Stimulated activated effector memory CD8-positive, alpha-beta T cell treated with anti-CD3 and anti-CD28 coated beads, Interleukin-12 subunit alpha, Interleukin-12 subunit beta, amount 100 ng/mL, for 72 hours (primary cell): ENCODE data around the gene SPARCL1.

Experiments
- ATAC-seq: fragments of 150-1000 bp; cut with Tn5 transposase; 2 replicates; pipeline ENCODE4 v1.10.0; 2021
- DNase-seq, 2 donors: peaks; one replicate each; pipeline ENCODE4 v3.0.0; 2021 to 2022; ENCODE audit warnings: low spot score in 2 of 2
- H3K27ac Mint-ChIP-seq: one replicate; pipeline ENCODE4 v1.8.0; 2022; ENCODE audit warnings: mild to moderate bottlenecking, mixed read lengths
- H3K36me3 Mint-ChIP-seq: one replicate; pipeline ENCODE4 v1.8.0; 2022; ENCODE audit warnings: mild to moderate bottlenecking, mixed read lengths
- H3K4me1 Mint-ChIP-seq: one replicate; pipeline ENCODE4 v1.8.0; 2022; ENCODE audit warnings: mixed read lengths
- H3K4me3 Mint-ChIP-seq: one replicate; pipeline ENCODE4 v1.8.0; 2022; ENCODE audit warnings: mild to moderate bottlenecking, mixed read lengths
- H3K9me3 Mint-ChIP-seq: one replicate; pipeline ENCODE4 v1.8.0; 2022; ENCODE audit warnings: mixed read lengths

The SPARCL1 gene

GRCh38 chr4:87547016-87547708 is 18.0 kb upstream of the SPARCL1 start:
- H3K9me3 Mint-ChIP-seq = no peaks in the 10 kb centered on the region
- H3K27ac Mint-ChIP-seq = no peak overlapping the region
- H3K4me1 Mint-ChIP-seq = no peaks in the 10 kb centered on the region
- no peaks in the 10 kb centered on the region for H3K36me3 Mint-ChIP-seq
- no peak for DNase-seq
- no peak for ATAC-seq
- no peak overlapping the region for H3K4me3 Mint-ChIP-seq

DNA sequence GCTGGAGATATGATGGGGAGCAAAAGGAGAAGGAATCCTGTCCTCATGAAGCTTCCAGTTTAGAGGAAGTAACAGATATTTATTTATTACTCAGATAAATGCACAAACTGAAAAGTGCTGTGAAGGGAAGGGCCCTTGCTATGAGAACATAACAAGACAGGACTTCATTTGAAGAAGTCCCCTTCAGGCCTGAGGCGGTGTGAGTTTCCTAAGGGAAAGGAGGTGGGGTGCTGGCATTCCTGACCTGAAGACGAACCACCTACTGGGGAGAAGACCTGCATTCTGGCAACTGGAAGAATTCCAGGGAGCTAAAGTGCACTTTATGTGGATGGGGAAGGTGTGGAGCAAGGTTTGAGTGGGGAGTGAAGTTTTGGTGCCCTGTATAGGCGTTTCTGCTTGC is 15.9 kb upstream of the SPARCL1 start:
- Mint-ChIP-seq H3K27ac (no peak overlapping the region), H3K9me3 (no peaks in the 10 kb centered on the region), H3K4me1 (no peaks in the 10 kb centered on the region), H3K36me3 (no peaks in the 10 kb centered on the region), H3K4me3 (no peak overlapping the region)
- DNase-seq = no peak
- ATAC-seq = no peak

DNA sequence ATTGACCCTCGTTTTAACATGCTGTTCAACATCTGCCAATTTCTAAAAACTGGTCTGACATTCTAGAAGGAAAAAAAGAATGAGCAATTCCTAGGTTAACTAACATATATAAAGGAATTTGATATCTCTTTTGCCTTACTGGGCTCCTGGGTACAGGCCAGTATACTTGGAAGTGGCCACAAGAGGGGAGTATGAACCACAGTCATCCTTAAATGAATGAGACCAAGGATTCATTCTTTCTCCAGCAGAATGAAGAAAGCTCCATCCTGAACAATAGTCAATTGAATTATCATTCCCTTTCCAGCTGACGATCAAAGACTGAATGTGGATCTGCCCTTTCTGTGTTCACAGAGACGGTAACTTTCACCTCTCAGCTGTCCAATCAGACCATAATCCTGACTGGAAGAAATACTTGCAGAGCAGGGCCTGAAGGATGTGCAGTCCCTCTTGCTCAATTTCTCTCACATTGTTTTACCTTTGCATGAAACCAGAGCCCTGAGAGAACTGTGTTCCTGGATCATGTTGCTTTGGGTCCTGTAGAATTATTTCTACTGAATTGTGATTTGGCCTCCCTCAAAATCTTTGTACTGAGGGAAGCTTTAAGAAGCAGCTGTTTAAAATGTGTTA is 14.8 kb upstream of the SPARCL1 start:
- H3K36me3 Mint-ChIP-seq = no peaks in the 10 kb centered on the region
- no peak for DNase-seq
- no peak overlapping the region for H3K27ac Mint-ChIP-seq
- H3K4me1 Mint-ChIP-seq = no peaks in the 10 kb centered on the region
- no peak overlapping the region for H3K4me3 Mint-ChIP-seq
- no peak for ATAC-seq
- H3K9me3 Mint-ChIP-seq = no peaks in the 10 kb centered on the region

DNA sequence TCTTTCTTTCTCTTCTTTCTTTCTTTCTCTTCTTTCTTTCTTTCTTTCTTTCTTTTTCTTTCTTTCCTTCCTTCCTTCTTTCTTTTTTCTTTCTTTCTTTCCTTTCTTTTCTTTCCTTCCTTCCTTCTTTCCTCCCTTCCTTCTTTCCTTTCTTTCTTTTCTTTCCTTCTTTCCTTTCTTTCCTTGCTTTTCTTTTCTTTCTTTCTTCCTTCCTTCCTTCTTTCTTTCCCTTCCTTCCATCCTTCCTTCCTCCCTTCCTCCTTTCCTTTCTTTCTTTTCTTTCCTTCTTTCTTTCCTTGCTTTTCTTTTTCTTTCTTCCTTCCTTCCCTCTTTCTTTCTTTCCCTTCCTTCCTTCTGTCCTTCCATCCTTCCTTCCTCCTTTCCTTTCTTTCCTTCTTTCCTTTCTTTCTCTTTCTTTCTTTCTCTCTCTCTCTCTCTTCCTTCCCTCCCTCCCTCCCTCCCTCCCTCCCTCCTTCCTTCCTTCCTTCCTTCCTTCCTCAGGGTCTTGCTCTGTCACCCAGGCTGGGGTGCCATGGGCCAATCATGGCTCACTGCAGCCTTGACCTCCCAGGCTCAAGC is 13.6 kb upstream of the SPARCL1 start:
- H3K9me3 Mint-ChIP-seq = no peaks in the 10 kb centered on the region
- no peaks in the 10 kb centered on the region for H3K36me3 Mint-ChIP-seq
- peak overlapping the region; percentile 52 for H3K27ac Mint-ChIP-seq
- ATAC-seq (no peak), DNase-seq (no peak)
- no peak overlapping the region for H3K4me3 Mint-ChIP-seq
- no peaks in the 10 kb centered on the region for H3K4me1 Mint-ChIP-seq

DNA sequence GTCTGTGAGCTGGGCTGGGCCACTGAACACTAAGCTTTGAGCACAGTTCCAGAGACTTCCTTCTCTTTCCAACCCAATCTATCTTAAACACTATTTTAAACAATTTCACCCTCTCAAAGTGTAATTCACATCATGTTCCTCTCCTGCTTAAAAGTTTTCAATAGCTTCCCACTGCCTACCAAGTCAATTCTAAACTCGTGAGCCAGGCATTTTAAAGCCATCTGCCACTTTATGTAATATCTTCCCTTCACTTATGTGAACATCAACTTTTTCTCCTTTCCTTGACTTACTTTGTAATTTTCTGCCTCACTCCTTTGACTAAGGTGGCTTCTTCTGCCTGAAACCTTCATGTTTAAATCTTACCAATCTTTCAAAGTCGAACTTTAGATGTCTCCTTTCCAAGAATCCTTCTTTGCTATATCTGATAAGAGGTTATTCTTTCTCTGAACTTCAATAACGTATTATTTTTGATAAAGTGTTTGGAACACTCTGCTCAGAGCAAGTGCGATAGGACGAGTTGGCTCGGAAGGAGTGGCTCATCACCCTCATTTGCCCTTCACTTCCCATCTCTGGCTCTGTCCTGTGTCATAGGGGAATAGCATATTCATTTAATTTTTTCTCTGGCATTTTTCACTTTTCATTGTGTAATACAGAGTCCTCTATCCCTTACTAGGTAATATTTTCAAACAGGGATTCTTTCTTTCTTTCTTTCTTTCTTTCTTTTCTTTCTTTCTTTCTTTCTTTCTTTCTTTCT is 13.0 kb upstream of the SPARCL1 start:
- Mint-ChIP-seq H3K36me3 (no peaks in the 10 kb centered on the region), H3K9me3 (no peaks in the 10 kb centered on the region), H3K4me3 (no peak overlapping the region), H3K27ac (no peak overlapping the region), H3K4me1 (no peaks in the 10 kb centered on the region)
- DNase-seq (no peak), ATAC-seq (no peak)

- no peak for DNase-seq
- no peak for ATAC-seq
- no peak overlapping the region for H3K27ac Mint-ChIP-seq
- H3K4me3 Mint-ChIP-seq = no peak overlapping the region
- H3K36me3 Mint-ChIP-seq = no peaks in the 10 kb centered on the region
- H3K9me3 Mint-ChIP-seq = no peaks in the 10 kb centered on the region
- H3K4me1 Mint-ChIP-seq = no peaks in the 10 kb centered on the region
Observed at GRCh38 chr4:87541521-87541920, 12.3 kb upstream of the SPARCL1 start.

GRCh38 chr4:87540146-87541058 is 11.2 kb upstream of the SPARCL1 start:
- no peak overlapping the region for H3K4me3 Mint-ChIP-seq
- no peaks in the 10 kb centered on the region for H3K36me3 Mint-ChIP-seq
- no peaks in the 10 kb centered on the region for H3K4me1 Mint-ChIP-seq
- DNase-seq (no peak), ATAC-seq (no peak)
- no peak overlapping the region for H3K27ac Mint-ChIP-seq
- H3K9me3 Mint-ChIP-seq = no peaks in the 10 kb centered on the region

DNA sequence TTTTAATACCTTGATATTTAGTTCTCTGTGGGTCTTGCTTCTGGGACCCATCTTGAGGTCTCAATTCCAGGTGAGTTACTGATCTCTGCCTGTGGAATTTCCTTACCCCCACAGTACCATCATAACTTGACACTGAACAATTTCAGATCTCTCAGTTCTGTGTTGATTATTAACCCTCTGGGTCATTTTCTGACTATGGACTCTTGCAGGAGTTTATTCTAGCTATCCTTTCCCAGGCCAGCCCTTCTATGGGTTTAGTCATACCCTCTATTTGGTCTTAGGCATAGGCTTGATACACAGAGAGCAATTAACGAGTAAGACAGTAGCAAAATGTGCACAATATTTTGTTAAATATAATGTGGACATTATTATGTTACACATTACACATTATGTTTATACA is 3.7 kb upstream of the SPARCL1 start:
- H3K27ac Mint-ChIP-seq = no peak overlapping the region
- DNase-seq = no peak
- no peaks in the 10 kb centered on the region for H3K4me1 Mint-ChIP-seq
- ATAC-seq = no peak
- no peaks in the 10 kb centered on the region for H3K36me3 Mint-ChIP-seq
- H3K4me3 Mint-ChIP-seq = no peak overlapping the region
- no peaks in the 10 kb centered on the region for H3K9me3 Mint-ChIP-seq

GRCh38 chr4:87532109-87532508 is 2.9 kb upstream of the SPARCL1 start:
- no peaks in the 10 kb centered on the region for H3K9me3 Mint-ChIP-seq
- DNase-seq (no peak), ATAC-seq (no peak)
- no peak overlapping the region for H3K4me3 Mint-ChIP-seq
- no peak overlapping the region for H3K27ac Mint-ChIP-seq
- H3K4me1 Mint-ChIP-seq = no peaks in the 10 kb centered on the region
- no peaks in the 10 kb centered on the region for H3K36me3 Mint-ChIP-seq

GRCh38 chr4:87531621-87532020 is 2.4 kb upstream of the SPARCL1 start:
- H3K4me1 Mint-ChIP-seq = no peaks in the 10 kb centered on the region
- H3K36me3 Mint-ChIP-seq = no peaks in the 10 kb centered on the region
- ATAC-seq (no peak), DNase-seq (no peak)
- H3K9me3 Mint-ChIP-seq = no peaks in the 10 kb centered on the region
- no peak overlapping the region for H3K4me3 Mint-ChIP-seq
- no peak overlapping the region for H3K27ac Mint-ChIP-seq

DNA sequence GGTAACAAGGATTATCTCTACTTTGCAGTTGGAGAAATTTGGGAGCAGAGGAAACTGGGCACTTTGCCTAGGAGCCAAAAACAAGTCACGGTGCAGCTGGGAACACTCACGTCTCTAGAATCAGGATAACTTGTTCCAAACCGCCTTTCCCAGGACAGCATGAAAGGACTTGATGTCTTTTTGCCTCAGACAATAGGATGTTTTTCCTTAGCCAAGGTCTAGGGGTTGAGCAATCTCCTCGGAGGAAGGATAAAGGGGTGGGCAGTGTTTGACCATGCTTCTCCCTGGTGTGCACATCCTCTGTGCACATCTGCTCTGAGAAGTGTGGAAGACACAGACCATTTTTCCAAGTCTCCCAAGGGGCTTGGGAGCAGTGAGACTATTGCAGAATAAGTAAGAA is 1.7 kb upstream of the SPARCL1 start:
- H3K27ac Mint-ChIP-seq = no peak overlapping the region

DNA sequence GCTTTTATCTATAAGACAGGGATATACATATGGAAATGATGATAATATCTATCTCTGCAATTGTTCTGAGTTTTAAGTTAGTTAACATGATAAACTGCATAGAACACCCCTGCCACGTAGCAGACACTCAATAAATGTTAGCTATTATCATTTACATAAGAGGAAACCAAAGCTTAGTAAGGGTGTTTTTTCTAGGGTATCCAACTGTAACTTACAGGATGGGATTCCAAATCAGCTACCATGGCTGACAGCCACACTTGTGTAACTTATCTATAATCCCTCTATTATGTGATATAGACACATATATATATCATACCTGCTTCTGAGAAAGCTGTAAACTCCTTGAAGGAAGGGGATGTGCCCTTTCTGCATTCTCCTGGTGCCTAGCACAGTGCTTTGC is 1.1 kb upstream of the SPARCL1 start:
- no peak overlapping the region for H3K27ac Mint-ChIP-seq
- peaks cover 3% of the 10 kb centered on the region for H3K9me3 Mint-ChIP-seq
- H3K4me1 Mint-ChIP-seq = no peaks in the 10 kb centered on the region
- ATAC-seq (no peak), DNase-seq (no peak)
- no peaks in the 10 kb centered on the region for H3K36me3 Mint-ChIP-seq
- H3K4me3 Mint-ChIP-seq = no peak overlapping the region

More for the DNA sequence above, 1.7 kb upstream of the SPARCL1 start:
- Mint-ChIP-seq H3K4me3 (no peak overlapping the region), H3K4me1 (no peaks in the 10 kb centered on the region), H3K9me3 (no peaks in the 10 kb centered on the region), H3K36me3 (no peaks in the 10 kb centered on the region)
- DNase-seq (no peak), ATAC-seq (no peak)

- Mint-ChIP-seq H3K9me3 (peaks cover 6% of the 10 kb centered on the region), H3K27ac (no peak overlapping the region), H3K36me3 (no peaks in the 10 kb centered on the region), H3K4me3 (no peak overlapping the region), H3K4me1 (no peaks in the 10 kb centered on the region)
- ATAC-seq (no peak), DNase-seq (no peak)
Observed at GRCh38 chr4:87527431-87528220, 1.6 kb downstream of the SPARCL1 start.

DNA sequence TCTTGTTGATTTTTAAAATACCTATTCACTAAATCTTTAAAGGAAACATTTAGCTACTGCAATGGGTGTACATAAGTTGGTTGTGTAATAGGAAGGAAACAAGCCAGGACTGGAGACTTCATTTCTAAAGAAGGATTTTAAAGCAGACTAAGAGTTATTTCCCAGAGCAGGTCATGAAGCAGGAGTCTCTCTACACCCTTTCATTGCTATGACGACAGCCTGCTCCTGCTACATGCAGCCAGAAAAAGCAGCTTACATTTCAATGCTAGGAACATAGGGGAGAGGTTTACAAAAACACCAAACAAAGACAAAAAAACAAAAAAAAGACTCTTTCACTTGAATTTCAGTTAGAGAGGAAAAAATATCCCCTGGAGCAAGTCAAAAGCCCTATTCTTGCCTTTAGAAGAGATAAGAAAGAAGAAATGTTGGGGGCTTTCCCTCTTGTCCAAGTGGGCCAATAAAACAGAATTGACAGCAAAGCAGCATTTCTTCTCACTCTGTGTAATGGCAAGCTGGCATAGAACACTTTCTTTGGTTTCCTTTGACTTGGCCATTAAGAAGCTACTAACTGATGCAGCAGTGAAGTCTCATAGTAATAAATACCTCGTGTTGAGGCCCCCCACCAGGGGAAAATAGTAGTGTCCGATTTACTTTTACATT is 3.4 kb downstream of the SPARCL1 start:
- Mint-ChIP-seq H3K36me3 (no peaks in the 10 kb centered on the region), H3K4me3 (no peak overlapping the region), H3K4me1 (no peaks in the 10 kb centered on the region), H3K27ac (no peak overlapping the region), H3K9me3 (peaks cover 6% of the 10 kb centered on the region)
- no peak for DNase-seq
- ATAC-seq = no peak
